NCI-H1694 treated with DMSO at 0.1 percent for 48 hours (cell line): Measurements from ENCODE around the gene RASA3.
"Not testable (repeated sequence)": the region's sequence is repeated elsewhere in the genome, so short reads cannot be mapped to it uniquely, and the experiment has no call there.

ENCODE experiments used
- DNase-seq: peaks from one replicate; lab custom pipeline; 2025; lab: John Stamatoyannopoulos, UW

RASA3 gene

GRCh38 chr13:114127473-114128347 is 4.7 kb downstream of the RASA3 start:
- DNase-seq, result no peak

DNA sequence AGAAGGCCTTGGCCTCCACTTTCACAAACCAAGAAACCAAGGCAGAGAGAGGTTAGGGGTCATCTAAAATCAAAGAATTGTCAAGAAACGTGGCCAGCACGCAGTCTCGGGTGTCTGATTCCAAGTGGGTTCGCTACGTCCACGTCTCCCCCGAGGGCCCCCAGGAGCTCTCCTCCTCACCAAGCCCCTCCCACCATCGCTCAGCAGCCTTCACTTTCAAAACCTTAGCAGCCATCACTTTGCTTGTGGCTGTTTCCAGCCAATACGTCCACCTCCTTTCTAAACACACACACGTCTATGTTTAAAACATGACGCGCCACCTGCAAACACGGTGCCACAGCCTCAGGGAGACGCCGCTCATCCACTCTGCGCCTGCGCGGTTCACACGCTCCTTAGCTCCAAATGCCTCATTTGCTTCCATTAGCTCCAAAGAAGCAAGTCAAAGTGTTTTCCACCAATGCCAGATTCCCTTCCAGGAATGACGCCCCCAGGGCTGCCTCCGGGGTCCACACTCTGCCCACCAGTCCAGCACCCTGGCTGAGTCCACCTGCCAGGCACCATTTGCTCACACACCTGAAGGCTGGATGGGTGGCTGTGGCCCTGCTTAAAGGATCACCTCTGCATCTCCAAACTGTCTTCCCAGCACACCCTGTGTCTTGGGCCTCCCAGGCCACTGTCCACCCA is 5.5 kb downstream of the RASA3 start:
- no peak for DNase-seq

DNA sequence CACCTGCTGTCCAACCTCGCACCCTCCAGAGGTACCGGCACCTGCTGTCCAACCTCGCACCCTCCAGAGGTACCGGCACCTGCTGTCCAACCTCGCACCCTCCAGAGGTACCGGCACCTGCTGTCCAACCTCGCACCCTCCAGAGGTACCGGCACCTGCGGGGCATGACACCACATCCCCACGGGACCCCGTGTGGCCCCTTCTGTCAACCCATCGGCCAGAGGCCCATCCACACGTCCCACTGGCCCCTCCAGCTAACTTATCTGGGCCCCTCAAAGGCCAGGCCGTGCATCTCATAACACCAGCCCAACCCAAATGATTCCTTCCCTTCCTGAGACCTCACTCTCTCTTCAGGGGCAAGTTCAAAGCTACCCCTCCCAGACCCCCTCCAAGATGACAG is 6.3 kb downstream of the RASA3 start:
- not testable (repeated sequence) for DNase-seq

- no peak for DNase-seq
These were observed 6.8 kb downstream of the RASA3 start for GRCh38 chr13:114125589-114125988.

GRCh38 chr13:114124921-114125320 is 7.5 kb downstream of the RASA3 start:
- no peak for DNase-seq

GRCh38 chr13:114124431-114124830 is 8.0 kb downstream of the RASA3 start:
- no peak for DNase-seq

GRCh38 chr13:114123876-114124275 is 8.5 kb downstream of the RASA3 start:
- DNase-seq, result no peak

DNA sequence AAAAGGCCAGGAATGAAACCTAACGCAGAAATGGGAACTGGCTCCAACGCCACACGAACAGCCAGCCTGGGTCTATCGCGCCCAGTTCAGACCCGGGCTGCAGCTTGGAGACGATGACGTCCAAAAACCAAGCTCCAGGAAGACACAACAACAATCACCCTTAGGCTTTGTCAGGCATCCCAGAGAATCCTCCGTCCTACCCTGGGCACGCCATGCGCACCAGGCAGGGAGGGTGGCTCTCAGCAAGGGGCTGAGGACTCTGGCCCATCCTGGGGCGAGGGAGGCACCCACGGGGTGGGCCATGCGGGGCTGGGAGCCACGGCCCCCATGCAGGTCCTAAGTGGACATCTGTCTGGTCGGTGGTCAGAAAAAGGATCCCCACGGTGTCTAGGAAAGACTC is 9.0 kb downstream of the RASA3 start:
- no peak for DNase-seq

GRCh38 chr13:114122591-114123211 is 9.7 kb downstream of the RASA3 start:
- no peak for DNase-seq

GRCh38 chr13:114122127-114122511 is 10.3 kb downstream of the RASA3 start:
- DNase-seq, result no peak

GRCh38 chr13:114121496-114122126 is 10.8 kb downstream of the RASA3 start:
- no peak for DNase-seq

GRCh38 chr13:114121031-114121430 is 11.4 kb downstream of the RASA3 start:
- no peak for DNase-seq

DNA sequence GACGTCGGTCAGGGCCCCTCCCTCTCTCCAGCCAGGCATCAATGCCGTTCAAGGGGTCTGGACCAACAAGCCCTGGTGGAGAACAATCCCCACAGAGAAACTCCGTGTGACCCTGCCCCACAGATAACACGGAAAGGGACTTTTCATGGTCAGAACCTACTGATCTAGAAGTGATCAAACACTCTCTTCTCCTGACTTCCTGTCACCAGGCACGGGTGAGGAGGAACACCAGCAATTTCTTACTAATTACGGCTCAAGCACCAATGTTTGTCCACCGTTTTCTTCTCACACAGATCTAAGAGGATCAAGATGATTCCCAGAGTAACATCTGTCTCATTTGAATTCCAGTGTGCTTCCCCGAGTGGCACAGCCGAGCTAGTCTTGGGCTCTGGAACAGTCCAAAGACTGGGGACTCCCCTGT is 11.8 kb downstream of the RASA3 start:
- DNase-seq, result no peak

DNA sequence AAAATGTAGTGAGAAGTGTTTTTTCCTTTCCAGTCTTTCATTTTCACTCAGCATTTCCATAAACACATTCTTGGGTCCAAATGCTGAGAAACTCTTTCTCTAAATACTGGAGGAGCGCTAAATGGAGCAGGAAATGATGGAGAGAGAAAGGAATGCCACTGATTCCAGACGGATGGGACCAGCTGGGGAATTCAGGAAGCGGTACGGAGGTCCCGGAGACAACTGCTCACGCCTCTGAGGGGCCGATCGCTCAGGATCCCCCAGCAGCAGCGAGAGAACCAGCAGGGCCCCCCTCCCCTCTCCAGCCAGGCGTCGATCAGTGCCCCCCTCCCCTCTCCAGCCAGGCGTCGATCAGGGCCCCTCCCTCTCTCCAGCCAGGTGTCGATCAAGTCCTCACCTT is 13.2 kb downstream of the RASA3 start:
- DNase-seq, result no peak

- no peak for DNase-seq
These were observed 13.8 kb downstream of the RASA3 start for GRCh38 chr13:114118511-114119123.

GRCh38 chr13:114118086-114118485 is 14.3 kb downstream of the RASA3 start:
- no peak for DNase-seq

- DNase-seq, result not testable (repeated sequence)
These were observed 15.0 kb downstream of the RASA3 start for GRCh38 chr13:114117341-114117874.

DNA sequence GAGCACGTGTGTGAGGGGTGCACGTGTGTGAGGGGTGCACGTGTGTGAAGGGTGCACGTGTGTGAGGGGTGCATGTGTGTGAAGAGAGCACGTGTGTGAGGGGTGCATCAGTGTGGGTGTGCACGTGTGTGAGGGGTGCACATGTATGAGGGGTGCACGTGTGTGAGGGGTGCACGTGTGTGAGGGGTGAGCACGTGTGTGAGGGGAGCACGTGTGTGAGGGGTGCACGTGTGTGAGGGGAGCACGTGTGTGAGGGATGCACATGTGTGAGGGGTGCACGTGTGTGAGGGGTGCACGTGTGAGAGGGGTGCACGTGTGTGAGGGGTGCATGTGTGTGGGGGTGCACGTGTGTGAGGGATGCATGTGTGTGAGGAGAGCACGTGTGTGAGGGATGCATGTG is 15.7 kb downstream of the RASA3 start:
- DNase-seq, result no peak

- no peak for DNase-seq
These were observed 16.6 kb downstream of the RASA3 start for GRCh38 chr13:114115796-114116195.

GRCh38 chr13:114115191-114115671 is 17.2 kb downstream of the RASA3 start:
- DNase-seq, result no peak

- DNase-seq, result not testable (repeated sequence)
These were observed 17.8 kb downstream of the RASA3 start for GRCh38 chr13:114114666-114115065.
